Panc1 (cell line): ENCODE data around the gene RPL10A. TPM values are rescaled to one million over a fixed set of nuclear protein-coding genes. Genes with fewer than 3 reads are reported as not detected.

Experiments
- ATAC-seq: fragments of 200-7000 bp; cut with Tn5 transposase; 2 replicates; pipeline ENCODE4 v1.9.1; 2020; ENCODE audit warnings: mild to moderate bottlenecking, moderate library complexity
- BruUV-seq: library from RNA; stranded (reverse); fragments of 400-500 nt; replicated peaks from 2 replicates; lab custom pipeline; 2021; lab: Mats Ljungman, UMichigan
- CTCF ChIA-PET: fragments of 300-600 bp; sonication (Branson Sonifier 250); formaldehyde crosslinking; loops from one replicate; lab custom pipeline; 2022; ENCODE audit warnings: antibody characterized with exemption; lab: Charles Lee
- POLR2A ChIA-PET: fragments of 300-600 bp; sonication (Branson Sonifier 250); formaldehyde crosslinking; loops from one replicate; lab custom pipeline; 2022; ENCODE audit warnings: antibody characterized with exemption; lab: Charles Lee
- DNase-seq: peaks from one replicate; pipeline ENCODE4 v3.0.0-alpha.2; 2010; ENCODE audit warnings: low read depth, low spot score
- H3K27ac ChIP-seq: 2 replicates; pipeline ENCODE4 v1.5.1; 2011; ENCODE audit warnings: mild to moderate bottlenecking, low read length, inconsistent platforms
- H3K27me3 ChIP-seq: fragments of 200-500 bp; sonication (Bioruptor generic); 2 replicates; pipeline ENCODE4 v1.6.0; 2014; ENCODE audit warnings: low read length, inconsistent platforms; ENCODE audit not compliant: control insufficient read depth, insufficient read depth
- H3K36me3 ChIP-seq: fragments of 200-500 bp; sonication (Bioruptor generic); 2 replicates; pipeline ENCODE4 v1.5.1; 2014; ENCODE audit warnings: inconsistent platforms, mild to moderate bottlenecking, low read length, moderate library complexity; ENCODE audit not compliant: control insufficient read depth, insufficient read depth
- H3K4me1 ChIP-seq: 2 replicates; pipeline ENCODE4 v1.5.1; 2011; ENCODE audit warnings: inconsistent platforms, mild to moderate bottlenecking, low read length, moderate library complexity; ENCODE audit not compliant: control insufficient read depth, insufficient read depth
- H3K4me3 ChIP-seq, 2 experiments: 2 replicates each; pipeline ENCODE4 v1.5.1; 2011 to 2012; ENCODE audit warnings: low read depth in 2 of 2, low read length in 2 of 2, mild to moderate bottlenecking in 2 of 2, inconsistent platforms in 1 of 2, moderate library complexity in 1 of 2
- H3K9me3 ChIP-seq: fragments of 200-500 bp; sonication (Bioruptor generic); 2 replicates; pipeline ENCODE4 v1.5.1; 2014; ENCODE audit warnings: low read depth, mild to moderate bottlenecking, inconsistent platforms, low read length, moderate library complexity; ENCODE audit not compliant: control insufficient read depth, insufficient read depth
- POLR2AphosphoS5 ChIP-seq: IDR thresholded peaks from 2 replicates; pipeline ENCODE4 v1.6.1; 2012; ENCODE audit warnings: mild to moderate bottlenecking, low read depth, low read length, moderate library complexity
- SIN3A ChIP-seq: IDR thresholded peaks from 2 replicates; pipeline ENCODE4 v1.6.1; 2012; ENCODE audit warnings: low read depth, mild to moderate bottlenecking, low read length, moderate library complexity, borderline replicate concordance; ENCODE audit not compliant: insufficient read depth
- TCF7L2 ChIP-seq: IDR thresholded peaks from 2 replicates; pipeline ENCODE4 v1.6.1; 2011; ENCODE audit warnings: mild to moderate bottlenecking, low read depth, low read length, inconsistent platforms
- in situ Hi-C: cut with HindIII; loops from 2 replicates; pipeline ENCODE4 v1.10.0; 2016; ENCODE audit warnings: low sequenced_read_pairs, low pct_unique_long_range_greater_than_20kb
- intact Hi-C: fragments of 100-400 bp; cut with micrococcal nuclease; formaldehyde crosslinking; loops from one replicate; pipeline ENCODE4 v1.10.0; 2022; ENCODE audit not compliant: unreplicated experiment
- total RNA-seq: library from RNA; stranded (reverse); gene quantifications from one replicate; pipeline ENCODE4 v1.2.1, GENCODE V29; 2021; ENCODE audit not compliant: unreplicated experiment
- TF ChIP-seq, protein P1 (sequence below), 2 experiments: IDR thresholded peaks; 2 replicates each; pipeline ENCODE4 v1.6.1; 2011 to 2012; ENCODE audit warnings: low read depth in 2 of 2, control low read depth in 1 of 2, low read length in 1 of 2, mild to moderate bottlenecking in 1 of 2, moderate library complexity in 1 of 2; ENCODE audit not compliant: insufficient read depth in 1 of 2
- TF ChIP-seq, protein P2 (sequence below): fragments of 450-650 bp; IDR thresholded peaks from 2 replicates; pipeline ENCODE4 v1.5.1; 2017; ENCODE audit warnings: mild to moderate bottlenecking

RPL10A gene
- total RNA-seq, 1 experiment from 2014 or later, result 732 TPM

DNA sequence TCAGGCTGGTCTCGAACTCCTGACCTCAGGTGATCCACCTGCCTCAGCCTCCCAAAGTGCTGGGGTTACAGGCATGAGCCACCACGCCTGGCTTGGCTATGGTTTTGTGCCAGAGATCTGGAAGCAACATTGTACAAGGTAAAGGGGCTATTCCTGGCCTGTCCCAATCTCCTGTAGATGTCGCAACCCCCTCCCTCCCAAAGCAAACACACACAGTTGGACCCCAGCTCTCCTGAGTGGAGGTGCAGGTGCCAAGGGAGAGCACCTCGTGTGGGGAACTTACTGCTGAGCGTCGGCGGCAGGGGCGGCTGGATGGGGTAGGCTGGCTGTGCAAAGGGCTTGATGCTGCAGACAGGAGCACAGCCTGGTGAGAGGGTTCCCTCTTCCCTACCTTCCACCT is 8.8 kb downstream of the RPL10A start:
- no peak for TF ChIP-seq SIN3A
- TF ChIP-seq, protein P1, sequence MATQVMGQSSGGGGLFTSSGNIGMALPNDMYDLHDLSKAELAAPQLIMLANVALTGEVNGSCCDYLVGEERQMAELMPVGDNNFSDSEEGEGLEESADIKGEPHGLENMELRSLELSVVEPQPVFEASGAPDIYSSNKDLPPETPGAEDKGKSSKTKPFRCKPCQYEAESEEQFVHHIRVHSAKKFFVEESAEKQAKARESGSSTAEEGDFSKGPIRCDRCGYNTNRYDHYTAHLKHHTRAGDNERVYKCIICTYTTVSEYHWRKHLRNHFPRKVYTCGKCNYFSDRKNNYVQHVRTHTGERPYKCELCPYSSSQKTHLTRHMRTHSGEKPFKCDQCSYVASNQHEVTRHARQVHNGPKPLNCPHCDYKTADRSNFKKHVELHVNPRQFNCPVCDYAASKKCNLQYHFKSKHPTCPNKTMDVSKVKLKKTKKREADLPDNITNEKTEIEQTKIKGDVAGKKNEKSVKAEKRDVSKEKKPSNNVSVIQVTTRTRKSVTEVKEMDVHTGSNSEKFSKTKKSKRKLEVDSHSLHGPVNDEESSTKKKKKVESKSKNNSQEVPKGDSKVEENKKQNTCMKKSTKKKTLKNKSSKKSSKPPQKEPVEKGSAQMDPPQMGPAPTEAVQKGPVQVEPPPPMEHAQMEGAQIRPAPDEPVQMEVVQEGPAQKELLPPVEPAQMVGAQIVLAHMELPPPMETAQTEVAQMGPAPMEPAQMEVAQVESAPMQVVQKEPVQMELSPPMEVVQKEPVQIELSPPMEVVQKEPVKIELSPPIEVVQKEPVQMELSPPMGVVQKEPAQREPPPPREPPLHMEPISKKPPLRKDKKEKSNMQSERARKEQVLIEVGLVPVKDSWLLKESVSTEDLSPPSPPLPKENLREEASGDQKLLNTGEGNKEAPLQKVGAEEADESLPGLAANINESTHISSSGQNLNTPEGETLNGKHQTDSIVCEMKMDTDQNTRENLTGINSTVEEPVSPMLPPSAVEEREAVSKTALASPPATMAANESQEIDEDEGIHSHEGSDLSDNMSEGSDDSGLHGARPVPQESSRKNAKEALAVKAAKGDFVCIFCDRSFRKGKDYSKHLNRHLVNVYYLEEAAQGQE (IDR thresholded peaks at IDR 0.05; ENCODE audit: insufficient read depth in 1 of 2, low read depth in 2 of 2, low read length in 1 of 2), result no peak
- TF ChIP-seq, protein P2, sequence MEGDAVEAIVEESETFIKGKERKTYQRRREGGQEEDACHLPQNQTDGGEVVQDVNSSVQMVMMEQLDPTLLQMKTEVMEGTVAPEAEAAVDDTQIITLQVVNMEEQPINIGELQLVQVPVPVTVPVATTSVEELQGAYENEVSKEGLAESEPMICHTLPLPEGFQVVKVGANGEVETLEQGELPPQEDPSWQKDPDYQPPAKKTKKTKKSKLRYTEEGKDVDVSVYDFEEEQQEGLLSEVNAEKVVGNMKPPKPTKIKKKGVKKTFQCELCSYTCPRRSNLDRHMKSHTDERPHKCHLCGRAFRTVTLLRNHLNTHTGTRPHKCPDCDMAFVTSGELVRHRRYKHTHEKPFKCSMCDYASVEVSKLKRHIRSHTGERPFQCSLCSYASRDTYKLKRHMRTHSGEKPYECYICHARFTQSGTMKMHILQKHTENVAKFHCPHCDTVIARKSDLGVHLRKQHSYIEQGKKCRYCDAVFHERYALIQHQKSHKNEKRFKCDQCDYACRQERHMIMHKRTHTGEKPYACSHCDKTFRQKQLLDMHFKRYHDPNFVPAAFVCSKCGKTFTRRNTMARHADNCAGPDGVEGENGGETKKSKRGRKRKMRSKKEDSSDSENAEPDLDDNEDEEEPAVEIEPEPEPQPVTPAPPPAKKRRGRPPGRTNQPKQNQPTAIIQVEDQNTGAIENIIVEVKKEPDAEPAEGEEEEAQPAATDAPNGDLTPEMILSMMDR, result no peak
- no peak for TF ChIP-seq POLR2AphosphoS5
- TF ChIP-seq TCF7L2, result no peak
- intact Hi-C loops (no loop called here), in situ Hi-C loops (no loop called here)
- DNase-seq (no peak), ATAC-seq (no peak)
- Histone ChIP-seq H3K9me3 (no peaks in the 10 kb centered on the region), H3K27me3 (no peaks in the 10 kb centered on the region), H3K4me3 (no peak overlapping the region), H3K4me1 (peaks cover 15% of the 10 kb centered on the region), H3K27ac (no peak overlapping the region), H3K36me3 (peaks cover 5% of the 10 kb centered on the region; the same call in 1 of the 2 replicates)
- CTCF ChIA-PET, result interaction anchor here (0.6 kb wide), 1 partner anchor 136 kb away, joined by 8 read pairs; no protein-coding TSS in a partner anchor
- POLR2A ChIA-PET, result no interaction called here
- BruUV-seq, result no TSS peak

DNA sequence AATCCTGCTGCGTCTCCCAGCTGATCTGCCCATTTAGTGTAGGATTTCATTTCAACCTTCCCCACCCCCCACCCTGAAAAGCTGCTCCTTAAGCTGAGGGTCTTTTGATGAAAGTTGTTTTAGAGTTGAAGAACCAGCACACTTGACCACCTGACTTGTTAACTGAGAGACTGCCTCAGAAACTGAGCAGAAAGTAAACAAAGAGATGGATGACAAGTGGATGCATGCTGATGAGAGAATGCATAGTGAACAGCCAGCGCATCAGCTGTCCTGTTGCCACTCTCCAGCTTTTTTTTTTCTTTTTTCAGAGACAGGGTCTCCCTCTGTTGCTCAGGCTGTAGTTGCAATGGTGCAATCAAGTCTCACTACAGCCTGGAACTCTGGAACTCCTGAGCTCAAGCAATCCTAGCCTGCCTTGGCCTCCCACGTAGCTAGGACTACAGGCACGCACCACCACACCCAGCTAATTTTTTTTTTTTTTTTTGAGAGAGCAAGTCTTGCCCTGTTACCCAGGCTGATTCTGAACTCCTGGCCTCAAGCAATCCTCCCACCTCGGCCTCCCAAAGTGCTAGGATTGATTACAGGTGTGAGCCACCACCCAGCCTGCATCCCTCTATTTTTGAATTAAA is 9.5 kb downstream of the RPL10A start:
- H3K36me3 ChIP-seq, result no peaks in the 10 kb centered on the region
- no peaks in the 10 kb centered on the region for H3K27me3 ChIP-seq
- ATAC-seq (no peak), DNase-seq (no peak)
- intact Hi-C loops (no loop called here), in situ Hi-C loops (no loop called here)
- H3K4me3 ChIP-seq, result no peak overlapping the region
- no TSS peak for BruUV-seq
- CTCF ChIA-PET, result interaction anchor here (0.6 kb wide), 2 partner anchors 74 to 136 kb away, joined by 3 to 8 read pairs; no protein-coding TSS in a partner anchor
- H3K4me1 ChIP-seq, result peaks cover 9% of the 10 kb centered on the region
- H3K27ac ChIP-seq, result no peak overlapping the region
- POLR2A ChIA-PET, result interaction anchor here (0.7 kb wide), 1 partner anchor 12 kb away, joined by 7 read pairs; no protein-coding TSS in a partner anchor
- H3K9me3 ChIP-seq, result no peaks in the 10 kb centered on the region
- TF ChIP-seq SIN3A, result no peak
- no peak for TF ChIP-seq TCF7L2
- TF ChIP-seq, protein P2, result no peak
- TF ChIP-seq, protein P1 (IDR thresholded peaks at IDR 0.05; ENCODE audit: insufficient read depth in 1 of 2, low read depth in 2 of 2, low read length in 1 of 2), result no peak
- no peak for TF ChIP-seq POLR2AphosphoS5
